Measurements from ENCODE around the gene CORIN. TPM values are rescaled to one million over a fixed set of nuclear protein-coding genes. Genes with fewer than 3 reads are reported as not detected.
A peak's percentile ranks its signal among the peaks of the same experiment; 100 is the strongest.
"Not testable (repeated sequence)": the region's sequence is repeated elsewhere in the genome, so short reads cannot be mapped to it uniquely, and the experiment has no call there.

Gene CORIN
- total RNA-seq, 1 donor from 2014 or later = 0.62 TPM

GRCh38 chr4:47720787-47721186, 117.1 kb downstream of the CORIN start:
- DNase-seq = no peak

GRCh38 chr4:47719576-47719975, 118.3 kb downstream of the CORIN start:
- DNase-seq = no peak

DNA sequence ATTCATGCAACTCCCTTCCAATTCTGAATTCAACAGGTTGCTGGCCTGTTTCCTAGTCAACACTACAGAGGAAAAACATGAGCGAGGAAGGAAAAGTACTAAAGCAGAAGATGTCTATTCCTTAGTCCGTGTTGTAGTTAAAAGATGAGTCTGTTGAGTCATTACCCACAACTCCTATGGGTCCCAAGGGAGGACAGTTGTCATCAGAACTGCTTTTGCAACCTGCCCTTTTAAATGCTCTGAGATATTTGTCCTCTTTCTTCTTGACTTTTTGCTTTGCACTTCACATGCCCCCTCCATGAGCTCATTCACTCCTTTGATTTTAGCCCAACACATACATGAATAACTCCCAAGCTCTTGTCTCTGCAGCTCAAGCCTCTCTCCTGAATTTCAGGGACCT, 119.2 kb downstream of the CORIN start:
- DNase-seq = no peak

DNA sequence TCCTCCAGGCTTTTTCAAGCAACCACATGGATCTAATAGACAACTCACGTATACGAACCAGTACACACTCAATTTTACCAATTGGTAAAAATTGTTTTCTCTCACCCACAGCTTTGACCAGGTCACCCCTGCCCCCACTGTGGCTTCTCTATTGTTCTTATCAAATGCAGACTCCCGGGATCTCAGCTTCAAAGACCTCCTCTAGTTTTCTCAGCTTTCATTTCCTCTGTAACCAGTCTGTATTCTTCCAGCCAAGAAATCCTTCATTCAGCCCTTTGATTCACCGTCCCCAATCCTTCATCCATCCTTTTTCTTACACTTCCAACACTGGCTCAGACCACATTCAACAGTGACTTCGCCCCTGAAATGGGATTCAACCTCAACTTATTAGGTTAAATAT, 120.7 kb downstream of the CORIN start:
- no peak for DNase-seq

DNA sequence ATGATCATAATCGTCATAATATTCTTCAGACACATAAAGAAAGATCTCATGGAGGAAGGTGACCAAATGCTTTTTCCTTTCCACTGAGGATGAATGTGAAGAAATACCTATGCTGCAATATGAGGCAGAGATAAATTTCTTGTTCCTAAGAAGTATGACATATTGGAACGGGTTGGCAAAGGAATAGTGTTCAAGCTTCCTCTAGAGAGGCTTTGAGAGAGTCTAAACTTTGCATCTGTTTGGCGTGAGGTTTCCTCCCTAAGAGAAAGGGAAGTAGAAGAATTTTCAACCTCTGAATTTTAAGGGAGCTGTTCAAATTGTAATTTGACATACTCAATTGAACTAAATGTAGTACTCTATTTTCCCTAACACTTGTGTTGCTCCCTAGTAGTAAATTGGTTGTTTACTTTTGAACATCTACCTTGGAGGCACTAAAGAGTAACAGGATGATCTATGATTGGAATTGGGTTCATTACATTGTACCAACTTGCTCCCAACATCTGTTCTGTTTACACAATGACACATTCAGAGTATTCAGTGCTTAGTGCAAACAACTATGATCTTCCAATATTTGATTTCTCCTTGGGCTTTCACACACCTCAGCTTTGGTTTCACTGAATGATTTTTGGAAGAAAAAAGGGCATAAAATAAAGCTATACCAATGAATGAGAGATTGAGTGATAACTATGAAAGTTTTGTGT, 122.0 kb downstream of the CORIN start:
- DNase-seq = no peak

- no peak for DNase-seq
These were observed 123.6 kb downstream of the CORIN start for GRCh38 chr4:47714269-47714668.

DNA sequence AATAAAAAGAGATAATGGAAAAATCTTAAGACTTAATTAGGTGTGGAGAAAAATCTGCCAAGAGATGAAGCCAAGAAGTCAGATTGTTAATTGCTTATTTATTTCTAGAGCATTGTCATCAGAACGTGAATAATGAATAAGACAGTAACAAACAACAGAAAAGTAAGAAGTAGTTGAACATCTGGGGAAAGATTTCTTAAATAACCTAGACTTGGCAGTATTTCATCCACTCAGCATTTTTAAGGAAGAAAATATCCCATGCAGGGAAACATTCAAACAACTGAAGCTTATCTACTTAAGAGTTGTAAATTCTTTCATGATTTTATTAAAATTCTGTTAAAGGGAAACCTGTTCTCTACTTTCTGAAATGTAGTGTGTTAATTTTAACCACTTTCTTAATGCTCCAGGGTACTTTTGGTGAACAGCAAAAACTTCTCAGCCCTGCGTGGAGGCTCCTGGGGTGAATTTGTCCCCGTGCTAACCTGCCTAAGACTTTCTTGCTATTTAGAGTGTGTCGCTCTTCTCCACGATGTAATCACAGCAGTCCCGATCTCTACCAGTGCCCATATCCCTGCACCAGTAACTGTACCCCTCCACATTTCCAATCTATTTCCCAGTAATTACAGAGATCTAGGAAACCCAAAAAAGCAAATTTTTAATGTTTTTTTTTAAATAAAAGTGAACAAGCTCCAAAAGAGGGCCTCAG, 124.6 kb downstream of the CORIN start:
- no peak for DNase-seq

- DNase-seq = no peak
These were observed 126.2 kb downstream of the CORIN start for GRCh38 chr4:47711646-47712045.

GRCh38 chr4:47711183-47711582, 126.7 kb downstream of the CORIN start:
- no peak for DNase-seq

- DNase-seq = not testable (repeated sequence)
These were observed 131.5 kb downstream of the CORIN start for GRCh38 chr4:47706352-47706751.

DNA sequence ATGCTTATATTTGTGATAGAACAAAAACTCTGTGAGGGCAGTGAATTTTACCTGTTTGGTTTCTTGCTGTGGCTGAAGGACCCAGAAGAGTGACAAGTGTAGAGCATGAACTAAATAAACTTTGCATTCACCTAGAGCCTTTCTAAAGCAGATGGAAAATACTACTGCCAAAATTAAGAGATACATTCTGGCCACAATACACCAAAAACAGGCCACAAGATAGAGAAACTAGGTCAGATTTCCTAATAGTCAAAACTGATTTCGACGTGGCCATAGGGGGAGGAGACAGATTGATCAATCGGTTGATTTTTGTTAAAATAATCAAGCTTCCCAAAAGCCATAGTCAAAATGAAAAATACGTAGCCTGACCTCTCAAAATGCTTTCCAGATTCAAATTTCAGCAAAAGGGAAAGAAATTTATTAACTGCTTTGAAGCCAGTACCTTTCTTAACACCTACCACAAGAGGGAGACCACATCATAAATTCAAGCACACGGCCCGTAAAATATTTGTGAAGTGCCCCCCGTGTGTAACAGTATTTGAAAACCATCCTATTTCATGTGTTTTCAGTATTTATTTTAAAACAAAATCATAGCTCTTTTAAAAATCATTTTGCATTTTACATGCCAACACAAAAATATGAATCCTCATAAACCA, 132.4 kb downstream of the CORIN start:
- DNase-seq = no peak

DNA sequence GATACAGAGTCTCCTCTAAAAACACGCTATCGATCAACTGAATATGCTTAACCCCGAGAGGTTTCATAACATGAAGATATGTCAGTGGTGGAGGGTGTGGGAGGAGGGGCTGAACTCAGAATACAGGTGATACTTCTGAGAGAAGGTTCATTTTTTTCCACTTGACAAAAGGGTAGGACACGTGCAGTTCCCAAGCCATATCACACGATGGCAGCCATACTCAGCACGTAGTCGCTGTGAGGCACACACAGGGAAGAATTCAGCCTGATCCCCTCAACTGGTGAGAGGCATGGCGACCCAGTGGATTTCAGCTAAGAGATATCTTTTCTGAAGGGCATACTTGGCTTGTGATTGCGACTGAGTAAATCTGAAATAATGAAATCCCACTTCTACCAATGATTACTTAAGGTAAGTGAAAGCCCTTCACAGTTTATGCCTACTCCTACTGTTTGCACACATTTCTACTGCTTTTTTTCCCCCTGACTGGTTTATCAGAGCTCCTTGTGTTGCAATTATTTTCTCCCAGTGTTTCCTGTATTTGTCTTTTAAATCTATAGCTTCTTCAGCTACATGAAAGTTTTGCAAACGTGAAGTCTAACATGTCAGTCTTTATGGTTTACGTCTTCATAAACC, 133.1 kb downstream of the CORIN start:
- DNase-seq = peak; percentile 7

- DNase-seq = no peak
These were observed 133.9 kb downstream of the CORIN start for GRCh38 chr4:47703956-47704355.

DNA sequence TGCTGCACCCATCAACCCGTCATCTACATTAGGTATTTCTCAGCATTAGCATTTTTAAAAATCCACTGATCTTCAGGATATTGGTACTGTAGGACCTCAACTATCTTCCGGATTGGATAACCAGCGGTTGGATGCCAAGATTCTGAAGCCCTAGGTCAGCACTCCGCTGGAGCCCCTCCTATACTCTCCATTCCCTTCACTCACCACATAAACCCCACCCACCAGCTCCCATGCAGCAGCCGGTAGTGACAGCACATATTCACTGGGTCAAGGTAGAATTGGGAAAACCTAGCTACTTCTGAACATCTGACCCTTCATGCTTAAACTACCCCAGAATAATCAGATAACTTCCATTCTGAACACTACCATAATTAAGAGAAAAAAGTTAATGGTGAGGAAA, 134.9 kb downstream of the CORIN start:
- DNase-seq = no peak

DNA sequence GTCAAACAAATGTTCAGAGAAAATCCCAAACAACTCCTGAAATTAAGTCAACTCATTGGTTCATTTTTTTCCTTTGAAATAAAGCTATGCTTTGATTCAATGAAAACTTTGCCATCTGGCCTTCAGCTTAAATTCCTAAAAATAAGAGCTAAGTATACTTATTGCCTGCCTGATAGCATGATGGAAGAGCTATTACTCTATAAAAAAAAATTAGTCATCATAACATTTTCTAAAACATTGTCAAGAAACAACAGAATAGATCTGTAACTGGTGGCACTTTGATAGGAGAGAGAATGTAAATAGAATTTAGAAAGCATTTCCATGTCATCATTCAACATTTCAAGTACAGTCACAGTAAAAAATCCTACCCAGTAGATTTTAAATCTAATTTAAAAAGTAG, 136.6 kb downstream of the CORIN start:
- DNase-seq = no peak

- DNase-seq = no peak
These were observed 139.0 kb downstream of the CORIN start for GRCh38 chr4:47698837-47699236.

DNA sequence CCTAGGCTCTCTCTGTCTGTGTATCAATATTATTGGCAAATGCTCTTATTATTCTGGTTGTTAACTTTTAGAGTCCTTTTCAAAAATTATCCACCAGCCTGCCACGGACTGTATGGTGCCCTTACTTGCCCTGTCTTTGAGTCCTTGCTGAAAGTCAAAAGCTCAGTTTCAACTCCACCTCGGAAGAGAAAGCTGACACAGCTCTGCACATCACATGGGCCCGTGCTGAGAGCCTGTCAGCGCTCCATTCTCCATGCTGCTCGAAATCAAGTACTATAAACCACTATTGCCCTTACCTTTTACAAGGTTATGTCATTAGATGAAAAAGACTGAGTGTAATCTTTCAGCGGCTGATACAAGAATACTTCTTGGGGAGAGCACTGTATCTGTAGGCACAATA, 141.0 kb downstream of the CORIN start:
- no peak for DNase-seq

- DNase-seq = no peak
These were observed 142.6 kb downstream of the CORIN start for GRCh38 chr4:47695260-47695659.

GRCh38 chr4:47694322-47694721, 143.5 kb downstream of the CORIN start:
- no peak for DNase-seq

GRCh38 chr4:47692691-47693090, 145.2 kb downstream of the CORIN start:
- no peak for DNase-seq

DNA sequence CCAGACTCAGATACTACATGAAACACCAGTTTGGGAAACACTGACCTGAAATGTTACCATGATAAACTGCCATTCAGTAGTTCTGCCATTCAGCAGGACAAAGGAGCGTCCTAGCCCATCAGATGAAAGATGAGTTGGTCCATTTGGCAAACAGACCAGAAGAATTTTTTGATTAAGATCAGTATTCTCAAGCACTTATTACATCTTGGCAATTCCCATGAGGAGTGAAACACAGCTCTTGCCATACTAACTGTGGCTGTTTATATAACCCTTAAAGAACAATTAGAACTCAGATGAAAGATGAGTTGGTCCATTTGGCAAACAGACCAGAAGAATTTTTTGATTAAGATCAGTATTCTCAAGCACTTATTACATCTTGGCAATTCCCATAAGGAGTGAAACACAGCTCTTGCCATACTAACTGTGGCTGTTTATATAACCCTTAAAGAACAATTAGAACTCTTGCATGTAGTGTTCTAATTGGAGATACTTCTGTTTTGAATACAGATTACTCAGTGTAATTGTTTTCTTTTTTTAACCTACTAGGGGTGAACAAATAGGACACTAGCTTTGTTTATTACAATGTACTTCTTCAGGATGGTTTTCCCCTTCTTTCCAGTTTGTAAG, 146.0 kb downstream of the CORIN start:
- not testable (repeated sequence) for DNase-seq

GRCh38 chr4:47690611-47691010, 147.3 kb downstream of the CORIN start:
- no peak for DNase-seq
